WERI-Rb-1 (cell line): ENCODE results near the gene ENDOU.

ENCODE experiments used
- DNase-seq: peaks from one replicate; pipeline ENCODE4 v3.0.0-alpha.2; 2020
- H3K27ac ChIP-seq: fragments of 250-450 bp; sonication (Bioruptor Pico); 2 replicates; pipeline ENCODE4 v1.5.1; 2020; ENCODE audit warnings: mild to moderate bottlenecking, moderate library complexity
- H3K27me3 ChIP-seq: fragments of 250-450 bp; sonication (Bioruptor Pico); 2 replicates; pipeline ENCODE4 v1.5.1; 2021; ENCODE audit warnings: mild to moderate bottlenecking, low read depth, moderate library complexity; ENCODE audit not compliant: insufficient read depth, severe bottlenecking
- H3K36me3 ChIP-seq: fragments of 250-450 bp; sonication (Bioruptor Pico); 2 replicates; pipeline ENCODE4 v1.5.1; 2020; ENCODE audit warnings: mild to moderate bottlenecking, moderate library complexity
- H3K4me3 ChIP-seq: 2 replicates; pipeline ENCODE4 v1.5.1; 2011; ENCODE audit warnings: low read depth, mild to moderate bottlenecking, control low read depth, low read length
- H3K9me3 ChIP-seq: fragments of 250-450 bp; sonication (Bioruptor Pico); 2 replicates; pipeline ENCODE4 v1.5.1; 2021; ENCODE audit warnings: mild to moderate bottlenecking, moderate library complexity; ENCODE audit not compliant: severe bottlenecking
- TF ChIP-seq, protein P1 (sequence below): IDR thresholded peaks from 2 replicates; pipeline ENCODE4 v1.5.1; 2011; ENCODE audit warnings: low read depth, mild to moderate bottlenecking, control low read depth, inconsistent platforms, low read length

Gene ENDOU

GRCh38 chr12:47750916-47751470 lies 25.7 kb upstream of the ENDOU start:
- no peak for DNase-seq
- H3K9me3 ChIP-seq: no peaks in the 10 kb centered on the region
- H3K27ac ChIP-seq: no peak overlapping the region
- no peaks in the 10 kb centered on the region for H3K36me3 ChIP-seq
- H3K4me3 ChIP-seq: no peak overlapping the region
- no peaks in the 10 kb centered on the region for H3K27me3 ChIP-seq
- TF ChIP-seq, protein P1, sequence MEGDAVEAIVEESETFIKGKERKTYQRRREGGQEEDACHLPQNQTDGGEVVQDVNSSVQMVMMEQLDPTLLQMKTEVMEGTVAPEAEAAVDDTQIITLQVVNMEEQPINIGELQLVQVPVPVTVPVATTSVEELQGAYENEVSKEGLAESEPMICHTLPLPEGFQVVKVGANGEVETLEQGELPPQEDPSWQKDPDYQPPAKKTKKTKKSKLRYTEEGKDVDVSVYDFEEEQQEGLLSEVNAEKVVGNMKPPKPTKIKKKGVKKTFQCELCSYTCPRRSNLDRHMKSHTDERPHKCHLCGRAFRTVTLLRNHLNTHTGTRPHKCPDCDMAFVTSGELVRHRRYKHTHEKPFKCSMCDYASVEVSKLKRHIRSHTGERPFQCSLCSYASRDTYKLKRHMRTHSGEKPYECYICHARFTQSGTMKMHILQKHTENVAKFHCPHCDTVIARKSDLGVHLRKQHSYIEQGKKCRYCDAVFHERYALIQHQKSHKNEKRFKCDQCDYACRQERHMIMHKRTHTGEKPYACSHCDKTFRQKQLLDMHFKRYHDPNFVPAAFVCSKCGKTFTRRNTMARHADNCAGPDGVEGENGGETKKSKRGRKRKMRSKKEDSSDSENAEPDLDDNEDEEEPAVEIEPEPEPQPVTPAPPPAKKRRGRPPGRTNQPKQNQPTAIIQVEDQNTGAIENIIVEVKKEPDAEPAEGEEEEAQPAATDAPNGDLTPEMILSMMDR: no peak

DNA sequence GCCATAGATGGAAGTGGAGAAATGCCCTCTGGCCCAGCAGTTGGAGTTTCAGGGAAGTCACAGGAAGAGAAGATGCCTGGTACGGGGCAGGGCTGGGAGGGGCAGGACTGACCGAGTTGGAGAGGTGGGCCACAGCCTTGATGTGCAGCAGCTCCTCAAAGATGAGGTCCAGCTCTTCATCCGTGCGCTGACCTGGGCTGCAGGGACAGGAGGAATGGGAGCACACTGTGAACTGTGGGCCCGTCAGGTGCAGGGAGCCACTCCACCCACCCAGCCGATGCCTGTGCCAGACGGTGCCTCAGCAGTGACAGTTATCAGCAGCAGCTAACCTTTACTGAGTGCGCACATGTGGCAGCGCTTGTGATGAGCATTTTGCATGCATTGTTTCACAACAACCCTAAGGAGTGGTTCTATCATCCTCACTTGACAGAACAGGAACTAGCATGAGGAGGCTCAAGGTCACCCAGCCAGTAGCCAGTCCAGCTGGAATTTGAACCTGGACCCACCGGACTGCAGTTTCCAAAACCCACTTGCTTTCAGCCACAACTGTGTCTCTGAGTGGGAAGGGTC lies 25.0 kb upstream of the ENDOU start:
- DNase-seq: no peak
- H3K9me3 ChIP-seq: no peaks in the 10 kb centered on the region

GRCh38 chr12:47748899-47749298 lies 23.6 kb upstream of the ENDOU start:
- no peaks in the 10 kb centered on the region for H3K36me3 ChIP-seq
- H3K4me3 ChIP-seq: no peak overlapping the region
- TF ChIP-seq, protein P1: no peak
- H3K27me3 ChIP-seq: no peaks in the 10 kb centered on the region
- no peaks in the 10 kb centered on the region for H3K9me3 ChIP-seq
- no peak for DNase-seq
- H3K27ac ChIP-seq: no peak overlapping the region

More for the DNA sequence above, 25.0 kb upstream of the ENDOU start:
- no peaks in the 10 kb centered on the region for H3K27me3 ChIP-seq
- H3K36me3 ChIP-seq: no peaks in the 10 kb centered on the region
- TF ChIP-seq, protein P1: no peak
- no peak overlapping the region for H3K27ac ChIP-seq
- no peak overlapping the region for H3K4me3 ChIP-seq

DNA sequence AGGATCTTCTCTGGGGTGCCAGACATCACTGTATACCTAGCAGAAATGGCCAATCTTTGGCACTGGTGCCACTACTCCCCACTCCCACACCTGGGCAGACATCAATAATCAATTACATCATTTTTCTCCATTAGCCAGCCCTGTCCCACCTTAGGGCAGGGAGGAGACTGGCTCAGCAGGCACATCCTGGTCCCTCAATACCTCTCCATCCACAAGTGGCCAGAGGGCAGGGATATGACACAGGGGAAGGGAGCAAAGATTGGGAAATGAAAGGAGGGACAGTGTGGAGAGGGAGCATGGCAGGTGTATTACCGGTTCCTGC lies 23.2 kb upstream of the ENDOU start:
- TF ChIP-seq, protein P1: no peak
- no peak for DNase-seq
- H3K27me3 ChIP-seq: no peaks in the 10 kb centered on the region

DNA sequence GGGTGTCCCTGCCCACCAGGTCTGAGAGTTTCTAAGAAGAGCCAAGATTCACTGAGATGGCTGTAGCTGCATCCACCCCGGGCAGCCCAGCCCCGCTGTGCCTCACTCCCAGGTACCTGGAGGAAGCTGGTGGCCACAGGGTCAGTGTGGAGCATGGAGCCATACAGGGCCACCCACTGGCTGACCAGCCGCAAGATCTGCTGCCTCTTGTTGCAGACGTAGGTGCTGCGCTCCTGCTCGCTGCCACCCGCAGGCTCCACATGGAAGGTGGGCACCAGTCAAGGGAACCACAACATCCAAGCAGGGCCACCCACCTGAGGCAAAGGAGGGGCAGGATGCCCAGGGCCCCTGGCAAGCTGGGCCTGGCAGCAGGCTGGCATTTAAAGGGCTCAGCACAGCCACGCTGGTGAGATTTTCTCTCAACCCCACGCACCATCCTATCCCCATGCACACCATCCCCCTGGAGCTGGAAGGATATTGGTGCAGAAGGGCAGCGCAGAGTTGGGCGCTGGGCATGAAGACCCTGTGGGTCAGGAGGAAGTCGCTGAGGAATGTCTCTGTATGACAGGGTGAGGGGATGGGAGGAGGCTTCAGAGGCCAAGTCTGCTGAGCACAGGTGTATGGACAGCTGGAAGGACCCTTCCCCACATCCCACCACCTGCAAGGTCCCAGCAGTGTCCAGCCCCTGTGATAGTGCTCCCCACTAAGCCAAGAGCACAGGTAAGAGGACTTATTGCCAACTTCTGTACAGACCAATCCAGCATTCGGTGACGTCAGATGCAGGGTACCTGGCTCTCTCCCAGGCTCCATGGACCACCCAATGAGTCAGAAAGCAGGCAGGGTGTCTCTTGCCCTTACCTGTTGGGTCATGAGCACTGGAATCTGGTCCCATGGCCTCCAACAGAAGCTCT lies 22.6 kb upstream of the ENDOU start:
- H3K27me3 ChIP-seq: peaks cover 4% of the 10 kb centered on the region

More for the DNA sequence above, 23.2 kb upstream of the ENDOU start:
- Histone ChIP-seq H3K4me3 (no peak overlapping the region), H3K27ac (no peak overlapping the region), H3K9me3 (no peaks in the 10 kb centered on the region), H3K36me3 (no peaks in the 10 kb centered on the region)

More for the DNA sequence above, 22.6 kb upstream of the ENDOU start:
- H3K9me3 ChIP-seq: no peaks in the 10 kb centered on the region
- no peak overlapping the region for H3K27ac ChIP-seq
- TF ChIP-seq, protein P1: no peak
- DNase-seq: no peak
- no peaks in the 10 kb centered on the region for H3K36me3 ChIP-seq
- H3K4me3 ChIP-seq: no peak overlapping the region
